Endodermal cell (in vitro differentiated cells): ENCODE data around the gene LSG1. TPM values are rescaled to one million over a fixed set of nuclear protein-coding genes. Genes with fewer than 3 reads are reported as not detected.

Experiments used
- DNase-seq: peaks from one replicate; pipeline ENCODE4 v3.0.0-alpha.2; 2017
- H3K27ac ChIP-seq: 2 replicates; pipeline ENCODE4 v1.5.1; 2013; ENCODE audit warnings: mild to moderate bottlenecking, low read depth, low read length, moderate library complexity
- H3K27me3 ChIP-seq: 2 replicates; pipeline ENCODE4 v1.6.1; 2013; ENCODE audit warnings: mild to moderate bottlenecking, low read length, moderate library complexity; ENCODE audit not compliant: insufficient read depth, control insufficient read depth, poor library complexity, severe bottlenecking
- H3K36me3 ChIP-seq: 2 replicates; pipeline ENCODE4 v1.7.0; 2013; ENCODE audit warnings: mild to moderate bottlenecking, low read length, moderate library complexity; ENCODE audit not compliant: control insufficient read depth, insufficient read depth
- H3K4me1 ChIP-seq: one replicate; pipeline ENCODE4 v1.7.0; 2013; ENCODE audit warnings: low read length; ENCODE audit not compliant: control insufficient read depth, insufficient read depth
- H3K4me3 ChIP-seq: 2 replicates; pipeline ENCODE4 v1.5.1; 2013; ENCODE audit warnings: mild to moderate bottlenecking, low read length, moderate library complexity
- H3K9ac ChIP-seq: 2 replicates; pipeline ENCODE4 v1.6.1; 2013; ENCODE audit warnings: mild to moderate bottlenecking, low read length, moderate library complexity; ENCODE audit not compliant: poor library complexity, severe bottlenecking; ENCODE audit errors: extremely low read depth
- H3K9me3 ChIP-seq: 2 replicates; pipeline ENCODE4 v1.6.1; 2013; ENCODE audit warnings: mild to moderate bottlenecking, low read length, moderate library complexity; ENCODE audit not compliant: control insufficient read depth
- H3K27ac Mint-ChIP-seq: 2 replicates; pipeline ENCODE4 v1.8.0; 2020; ENCODE audit warnings: mixed read lengths
- H3K27me3 Mint-ChIP-seq: 2 replicates; pipeline ENCODE4 v1.8.0; 2021; ENCODE audit warnings: mild to moderate bottlenecking, mixed read lengths; ENCODE audit not compliant: insufficient read depth
- H3K36me3 Mint-ChIP-seq: 2 replicates; pipeline ENCODE4 v1.8.0; 2020; ENCODE audit warnings: low read depth, mixed read lengths
- H3K4me1 Mint-ChIP-seq: 2 replicates; pipeline ENCODE4 v1.8.0; 2020; ENCODE audit warnings: mixed read lengths
- H3K4me3 Mint-ChIP-seq: 2 replicates; pipeline ENCODE4 v1.8.0; 2020; ENCODE audit warnings: mild to moderate bottlenecking, moderate library complexity, mixed read lengths
- H3K9me3 Mint-ChIP-seq: 2 replicates; pipeline ENCODE4 v1.8.0; 2020; ENCODE audit warnings: mild to moderate bottlenecking, mixed read lengths
- CTCF ChIP-seq: fragments of 200-600 bp; sonication (generic); conservative IDR thresholded peaks from 2 replicates; pipeline ENCODE4 v1.5.0; 2021; ENCODE audit warnings: antibody characterized with exemption, mild to moderate bottlenecking
- WGBS, 2 experiments: methylation state at CpG; one replicate each; pipeline versions ENCODE4 v1.1.5 to v1.1.7; 2013; ENCODE audit warnings: missing lambda C conversion rate in 2 of 2, mixed read lengths in 1 of 2; ENCODE audit not compliant: insufficient coverage in 1 of 2, insufficient read length in 1 of 2; 5-methylcytosine and 5-hydroxymethylcytosine counted together
- total RNA-seq, 2 donors: library from RNA; stranded (reverse); fragmentation: NEBNext Ultra II Directional in 1 of 2; extraction: Animal tissue kit (Norgen Biotek cat#: 25700) in 1 of 2; gene quantifications; 2 replicates in 1 of 2; 3 replicates in 1 of 2; pipeline ENCODE4 v1.2.1, GENCODE V29; 2021

LSG1 gene
- total RNA-seq, 2 donors from 2014 or later: 38.3 to 44.7 TPM

DNA sequence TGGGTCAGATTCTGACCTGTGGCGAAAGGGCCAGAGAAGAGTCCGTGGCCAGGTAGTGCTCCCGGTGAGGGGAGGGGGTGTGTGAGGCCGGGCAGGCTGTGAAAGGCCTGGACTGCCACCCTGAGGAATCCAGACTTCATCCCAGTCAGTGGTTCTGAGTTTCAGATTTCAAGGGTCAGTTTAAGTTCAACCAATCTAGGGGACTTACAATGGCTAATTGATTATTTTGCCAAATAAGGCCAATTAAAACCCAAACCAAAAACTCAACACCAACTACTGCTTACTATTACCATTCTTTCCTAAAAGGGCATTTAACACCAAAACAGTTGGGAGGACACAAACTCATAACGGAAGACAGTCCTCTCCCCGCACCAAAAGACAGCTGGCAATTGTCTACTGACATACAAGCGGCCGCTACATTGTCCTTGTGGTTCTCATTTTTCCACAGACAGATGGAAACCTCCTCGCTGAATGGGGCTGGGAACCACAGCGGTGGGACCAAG lies 69.3 kb downstream of the LSG1 start:
- H3K27me3 Mint-ChIP-seq: no peaks in the 10 kb centered on the region
- H3K36me3 ChIP-seq: peaks cover 4% of the 10 kb centered on the region
- no peaks in the 10 kb centered on the region for H3K4me1 Mint-ChIP-seq
- no peaks in the 10 kb centered on the region for H3K4me1 ChIP-seq
- no peak overlapping the region for H3K27ac Mint-ChIP-seq
- no peak overlapping the region for H3K4me3 ChIP-seq
- H3K4me3 Mint-ChIP-seq: no peak overlapping the region
- H3K36me3 Mint-ChIP-seq: peaks cover 35% of the 10 kb centered on the region
- H3K27me3 ChIP-seq: no peaks in the 10 kb centered on the region
- WGBS, 2 experiments: 89 to 95% methylated on average over 9 to 10 of the region's 10 CpGs
- no peak overlapping the region for H3K27ac ChIP-seq
- no peak for DNase-seq
- no peak for TF ChIP-seq CTCF
- no peak overlapping the region for H3K9ac ChIP-seq
- no peaks in the 10 kb centered on the region for H3K9me3 Mint-ChIP-seq
- no peaks in the 10 kb centered on the region for H3K9me3 ChIP-seq

- WGBS, 2 experiments: 88 to 91% methylated on average over 17 to 25 of the region's 25 CpGs
- H3K4me3 Mint-ChIP-seq: no peak overlapping the region
- TF ChIP-seq CTCF: no peak
- H3K4me1 Mint-ChIP-seq: no peaks in the 10 kb centered on the region
- H3K27ac Mint-ChIP-seq: no peak overlapping the region
- DNase-seq: no peak
- no peaks in the 10 kb centered on the region for H3K27me3 Mint-ChIP-seq
- peaks cover 30% of the 10 kb centered on the region for H3K36me3 Mint-ChIP-seq
- Histone ChIP-seq H3K4me1 (no peaks in the 10 kb centered on the region), H3K4me3 (no peak overlapping the region), H3K9me3 (no peaks in the 10 kb centered on the region), H3K36me3 (peaks cover 4% of the 10 kb centered on the region), H3K27me3 (no peaks in the 10 kb centered on the region), H3K9ac (no peak overlapping the region), H3K27ac (no peak overlapping the region)
- H3K9me3 Mint-ChIP-seq: no peaks in the 10 kb centered on the region
These were observed 73.0 kb downstream of the LSG1 start for GRCh38 chr3:194598771-194599557.

GRCh38 chr3:194596906-194597305 lies 75.1 kb downstream of the LSG1 start:
- H3K36me3 Mint-ChIP-seq: peaks cover 13% of the 10 kb centered on the region
- WGBS, 2 experiments: 87 to 94% methylated on average over 3 to 5 of the region's 5 CpGs
- Histone ChIP-seq H3K9me3 (no peaks in the 10 kb centered on the region), H3K27me3 (no peaks in the 10 kb centered on the region), H3K27ac (no peak overlapping the region), H3K4me3 (no peak overlapping the region), H3K9ac (no peak overlapping the region), H3K36me3 (peaks cover 4% of the 10 kb centered on the region), H3K4me1 (no peaks in the 10 kb centered on the region)
- H3K4me1 Mint-ChIP-seq: no peaks in the 10 kb centered on the region
- no peaks in the 10 kb centered on the region for H3K9me3 Mint-ChIP-seq
- no peak overlapping the region for H3K4me3 Mint-ChIP-seq
- H3K27me3 Mint-ChIP-seq: no peaks in the 10 kb centered on the region
- H3K27ac Mint-ChIP-seq: no peak overlapping the region
- DNase-seq: no peak
- no peak for TF ChIP-seq CTCF
